GM12891 (cell line): Measurements from ENCODE around the gene CEMIP.

ENCODE experiments used
- PAX5 ChIP-seq: IDR thresholded peaks from 2 replicates; pipeline ENCODE4 v1.6.1; 2011; ENCODE audit warnings: low read length, moderate library complexity, mild to moderate bottlenecking; ENCODE audit not compliant: insufficient read depth, severe bottlenecking
- POLR2A ChIP-seq: IDR thresholded peaks from 2 replicates; pipeline ENCODE4 v1.6.1; 2011; ENCODE audit warnings: low read depth, low read length, control low read depth
- POLR2AphosphoS5 ChIP-seq: IDR thresholded peaks from 2 replicates; pipeline ENCODE4 v1.6.1; 2011; ENCODE audit warnings: low read depth, low read length, control low read depth
- POU2F2 ChIP-seq: IDR thresholded peaks from 2 replicates; pipeline ENCODE4 v1.6.1; 2011; ENCODE audit warnings: low read depth, mild to moderate bottlenecking, control low read depth, low read length, moderate library complexity
- SPI1 ChIP-seq: IDR thresholded peaks from 2 replicates; pipeline ENCODE4 v1.6.1; 2011; ENCODE audit warnings: low read depth, low read length, control low read depth
- TAF1 ChIP-seq: IDR thresholded peaks from 2 replicates; pipeline ENCODE4 v1.6.1; 2011; ENCODE audit warnings: low read depth, low read length, control low read depth

DNA sequence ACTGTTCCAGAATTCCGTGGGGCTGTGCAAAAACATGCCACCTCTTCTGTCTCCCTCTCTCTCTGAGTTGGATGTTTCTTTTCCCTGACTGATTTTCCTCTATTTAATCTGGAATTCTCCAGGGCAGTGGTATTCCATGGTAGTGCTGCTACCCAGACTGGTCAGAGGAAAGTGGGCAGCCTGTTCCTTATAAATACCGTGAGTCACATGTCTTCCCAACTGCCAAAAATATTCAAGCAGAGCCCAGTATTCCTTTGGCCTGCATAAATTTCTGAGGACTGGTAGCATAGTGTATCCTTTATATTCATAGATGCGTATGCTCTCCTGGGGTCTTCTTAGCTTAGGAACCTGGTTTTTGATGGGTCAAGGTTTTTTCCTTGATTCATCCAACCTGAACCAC is 40.9 kb downstream of the CEMIP start:
- TF ChIP-seq POLR2AphosphoS5: no peak
- no peak for TF ChIP-seq POLR2A
- no peak for TF ChIP-seq POU2F2
- no peak for TF ChIP-seq TAF1
- no peak for TF ChIP-seq SPI1
- no peak for TF ChIP-seq PAX5
